Subcutaneous abdominal adipose tissue (tissue), 5 donors: Measurements from ENCODE around the gene OR8D4.
"Not testable (repeated sequence)": the region's sequence is repeated elsewhere in the genome, so short reads cannot be mapped to it uniquely, and the experiment has no call there.

ENCODE experiments used
- H3K27ac ChIP-seq: one replicate; pipeline ENCODE4 v1.7.0; 2013; ENCODE audit warnings: low read depth, mild to moderate bottlenecking, inconsistent platforms, low read length, moderate library complexity
- H3K27me3 ChIP-seq, 5 donors: one replicate each; pipeline ENCODE4 v1.7.0; 2013; ENCODE audit warnings: low read length in 5 of 5, inconsistent platforms in 1 of 5; ENCODE audit not compliant: control insufficient read depth in 5 of 5, insufficient read depth in 4 of 5
- H3K36me3 ChIP-seq, 5 donors: one replicate each; pipeline ENCODE4 v1.7.0; 2013; ENCODE audit warnings: low read length in 5 of 5; ENCODE audit not compliant: control insufficient read depth in 5 of 5, insufficient read depth in 5 of 5
- H3K4me1 ChIP-seq, 5 donors: one replicate each; pipeline ENCODE4 v1.7.0; 2013; ENCODE audit warnings: low read length in 5 of 5, mild to moderate bottlenecking in 3 of 5, moderate library complexity in 1 of 5; ENCODE audit not compliant: control insufficient read depth in 5 of 5, insufficient read depth in 5 of 5
- H3K4me3 ChIP-seq, 5 donors: one replicate each; pipeline ENCODE4 v1.7.0; 2013; ENCODE audit warnings: low read length in 5 of 5, low read depth in 1 of 5
- H3K9ac ChIP-seq, 5 donors: one replicate each; pipeline ENCODE4 v1.7.0; 2013; ENCODE audit warnings: low read length in 5 of 5, mild to moderate bottlenecking in 4 of 5, moderate library complexity in 3 of 5
- H3K9me3 ChIP-seq, 5 donors: one replicate each; pipeline ENCODE4 v1.7.0; 2013; ENCODE audit warnings: low read length in 5 of 5; ENCODE audit not compliant: control insufficient read depth in 5 of 5
- donor health status: healthy.
- donor health status: healthy.
- donor health status: healthy.
- donor health status: healthy.
- donor health status: healthy.

Gene OR8D4

GRCh38 chr11:123901867-123902266 is at the start of gene OR8D4:
OR8D4 (plus strand) TSS chr11:123902167; CDS start chr11:123906432, 4,265 bp downstream.
- Histone ChIP-seq H3K4me1 (no peaks in the 10 kb centered on the region), H3K27me3 (peaks cover 0 to 2% (median 0%) of the 10 kb centered on the region in 5 donors), H3K4me3 (no peak within 1 kb of the TSS), H3K9me3 (no peaks in the 10 kb centered on the region), H3K36me3 (no peaks in the 10 kb centered on the region), H3K27ac (no peak within 1 kb of the TSS), H3K9ac (no peak within 1 kb of the TSS)

DNA sequence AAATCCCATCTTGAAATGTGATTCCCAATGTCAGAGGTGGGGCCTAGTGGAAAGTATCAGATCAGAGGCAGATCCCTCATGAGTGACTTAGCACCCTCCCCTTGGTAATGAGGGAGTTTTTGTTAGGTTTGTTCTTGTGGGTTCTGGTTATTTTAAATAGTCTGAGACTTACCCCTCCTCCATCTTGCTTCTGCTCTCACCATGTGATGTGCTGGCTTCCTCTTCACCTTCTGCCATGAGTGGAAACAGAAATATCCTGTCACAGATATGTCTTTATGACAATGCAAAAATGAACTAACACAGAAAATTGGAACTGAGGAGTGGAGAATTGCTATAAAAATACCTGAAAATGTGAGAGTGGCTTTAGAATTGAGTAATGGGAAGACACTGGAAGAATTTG is 49.6 kb upstream of the OR8D4 start:
- Histone ChIP-seq H3K9ac (no peak overlapping the region), H3K27ac (no peak overlapping the region), H3K9me3 (peaks cover 0 to 5% (median 0%) of the 10 kb centered on the region in 5 donors), H3K4me3 (no peak overlapping the region), H3K36me3 (no peaks in the 10 kb centered on the region), H3K27me3 (no peaks in the 10 kb centered on the region), H3K4me1 (no peaks in the 10 kb centered on the region)

GRCh38 chr11:123853038-123853437 is 48.9 kb upstream of the OR8D4 start:
- no peaks in the 10 kb centered on the region for H3K27me3 ChIP-seq
- no peak overlapping the region for H3K27ac ChIP-seq
- H3K9ac ChIP-seq, result no peak overlapping the region
- H3K36me3 ChIP-seq, result no peaks in the 10 kb centered on the region
- peaks cover 0 to 7% (median 0%) of the 10 kb centered on the region in 5 donors for H3K9me3 ChIP-seq
- no peak overlapping the region for H3K4me3 ChIP-seq
- no peaks in the 10 kb centered on the region for H3K4me1 ChIP-seq

- H3K27ac ChIP-seq, result no peak overlapping the region
- H3K4me1 ChIP-seq, result no peaks in the 10 kb centered on the region
- H3K9ac ChIP-seq, result no peak overlapping the region
- peaks cover 0 to 7% (median 0%) of the 10 kb centered on the region in 5 donors for H3K9me3 ChIP-seq
- no peak overlapping the region for H3K4me3 ChIP-seq
- H3K36me3 ChIP-seq, result no peaks in the 10 kb centered on the region
- no peaks in the 10 kb centered on the region for H3K27me3 ChIP-seq
These were observed 45.5 kb upstream of the OR8D4 start for GRCh38 chr11:123856444-123856843.

GRCh38 chr11:123859731-123860130 is 42.2 kb upstream of the OR8D4 start:
- no peaks in the 10 kb centered on the region for H3K4me1 ChIP-seq
- H3K4me3 ChIP-seq, result no peak overlapping the region
- H3K9me3 ChIP-seq, result peaks cover 0 to 7% (median 0%) of the 10 kb centered on the region in 5 donors
- no peak overlapping the region for H3K9ac ChIP-seq
- H3K27ac ChIP-seq, result no peak overlapping the region
- no peaks in the 10 kb centered on the region for H3K36me3 ChIP-seq
- H3K27me3 ChIP-seq, result no peaks in the 10 kb centered on the region

DNA sequence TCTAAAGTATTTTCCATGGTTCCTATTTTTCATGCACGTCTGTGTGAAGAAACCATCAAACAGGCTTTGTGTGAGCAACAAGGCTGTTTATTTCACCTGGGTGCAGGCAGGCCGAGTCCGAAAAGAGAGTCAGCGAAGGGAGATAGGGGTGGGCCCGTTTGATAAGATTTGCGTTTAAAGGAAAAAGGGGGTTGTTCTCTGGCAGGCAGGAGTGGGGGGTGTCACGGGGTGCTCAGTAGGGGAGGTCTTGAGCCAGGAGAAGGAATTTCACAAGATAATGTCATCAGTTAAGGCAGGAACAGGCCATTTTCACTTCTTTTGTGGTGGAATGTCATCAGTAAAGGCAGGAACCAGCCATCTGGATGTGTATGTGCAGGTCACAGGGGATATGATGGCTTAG is 36.7 kb upstream of the OR8D4 start:
- H3K27ac ChIP-seq, H3K9me3 ChIP-seq, H3K27me3 ChIP-seq, H3K9ac ChIP-seq, H3K36me3 ChIP-seq, H3K4me3 ChIP-seq, H3K4me1 ChIP-seq: not testable (repeated sequence)

- H3K27me3 ChIP-seq, H3K9ac ChIP-seq, H3K36me3 ChIP-seq, H3K9me3 ChIP-seq, H3K27ac ChIP-seq, H3K4me3 ChIP-seq, H3K4me1 ChIP-seq: not testable (repeated sequence)
These were observed 34.2 kb upstream of the OR8D4 start for GRCh38 chr11:123867795-123868194.

GRCh38 chr11:123880912-123881311 is 21.1 kb upstream of the OR8D4 start:
- Histone ChIP-seq H3K27ac (no peak overlapping the region), H3K4me3 (no peak overlapping the region), H3K9ac (no peak overlapping the region), H3K36me3 (no peaks in the 10 kb centered on the region), H3K27me3 (no peaks in the 10 kb centered on the region), H3K9me3 (no peaks in the 10 kb centered on the region), H3K4me1 (no peaks in the 10 kb centered on the region)

- H3K4me1 ChIP-seq, result no peaks in the 10 kb centered on the region
- no peak within 1 kb of the TSS for H3K27ac ChIP-seq
- no peaks in the 10 kb centered on the region for H3K27me3 ChIP-seq
- no peak within 1 kb of the TSS for H3K4me3 ChIP-seq
- no peaks in the 10 kb centered on the region for H3K9me3 ChIP-seq
- no peaks in the 10 kb centered on the region for H3K36me3 ChIP-seq
- H3K9ac ChIP-seq, result no peak within 1 kb of the TSS
These were observed 16.4 kb upstream of the OR8D4 start, which contains the start of gene TMEM225 for GRCh38 chr11:123885570-123885969. TMEM225 (minus strand) TSS chr11:123885670; CDS start chr11:123885425, 245 bp downstream.

DNA sequence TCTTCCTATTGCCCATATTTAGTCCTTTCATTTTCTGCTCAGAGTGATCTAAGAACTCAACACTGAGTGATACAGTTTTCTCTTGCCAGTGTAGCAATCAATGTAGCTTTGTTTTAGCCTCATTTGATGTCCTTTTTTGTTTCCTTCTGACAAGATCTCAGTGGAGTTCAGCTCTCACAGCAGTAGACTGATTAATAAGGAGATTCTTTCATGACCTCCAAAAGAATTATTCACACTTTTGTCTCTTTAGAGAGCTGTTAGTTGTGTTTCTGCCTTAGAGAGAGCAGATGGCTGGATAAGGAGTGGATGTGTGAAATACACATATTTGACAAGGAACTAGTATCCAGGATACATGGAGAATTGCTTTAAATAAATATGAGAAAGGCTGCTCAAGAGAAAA is 9.9 kb upstream of the OR8D4 start:
- H3K27ac ChIP-seq, result no peak overlapping the region
- no peaks in the 10 kb centered on the region for H3K9me3 ChIP-seq
- H3K4me1 ChIP-seq, result no peaks in the 10 kb centered on the region
- H3K9ac ChIP-seq, result no peak overlapping the region
- H3K36me3 ChIP-seq, result no peaks in the 10 kb centered on the region
- no peaks in the 10 kb centered on the region for H3K27me3 ChIP-seq
- no peak overlapping the region for H3K4me3 ChIP-seq

DNA sequence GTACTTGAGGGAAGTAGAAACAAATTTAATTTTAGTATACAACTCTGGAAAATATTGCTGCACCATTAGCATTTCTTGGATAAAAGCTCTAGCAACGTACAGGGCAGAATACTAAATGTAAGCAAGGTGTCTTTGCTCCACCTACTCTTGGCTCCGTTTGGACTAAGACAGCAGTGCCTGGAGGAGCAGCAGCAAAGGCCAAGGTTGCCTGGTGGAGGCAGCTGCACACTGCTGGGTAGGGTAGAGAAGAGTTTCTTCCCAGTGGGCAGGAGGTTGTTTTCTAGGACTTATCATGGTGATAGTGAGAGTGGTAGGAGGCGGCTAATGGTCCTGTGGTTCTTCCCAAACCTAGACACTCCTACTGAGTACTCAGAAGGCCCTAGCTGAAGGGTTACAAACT is 2.2 kb upstream of the OR8D4 start:
- H3K4me1 ChIP-seq, result no peaks in the 10 kb centered on the region
- H3K9ac ChIP-seq, result no peak overlapping the region
- H3K4me3 ChIP-seq, result no peak overlapping the region
- H3K27ac ChIP-seq, result no peak overlapping the region
- no peaks in the 10 kb centered on the region for H3K36me3 ChIP-seq
- no peaks in the 10 kb centered on the region for H3K9me3 ChIP-seq
- H3K27me3 ChIP-seq, result peaks cover 0 to 2% (median 0%) of the 10 kb centered on the region in 5 donors
